ENCODE measurements around the gene DIPK1B. TPM values are rescaled to one million over a fixed set of nuclear protein-coding genes. Genes with fewer than 3 reads are reported as not detected.

The DIPK1B gene
- total RNA-seq, 1 experiment from 2014 or later, result 26.3 TPM

DNA sequence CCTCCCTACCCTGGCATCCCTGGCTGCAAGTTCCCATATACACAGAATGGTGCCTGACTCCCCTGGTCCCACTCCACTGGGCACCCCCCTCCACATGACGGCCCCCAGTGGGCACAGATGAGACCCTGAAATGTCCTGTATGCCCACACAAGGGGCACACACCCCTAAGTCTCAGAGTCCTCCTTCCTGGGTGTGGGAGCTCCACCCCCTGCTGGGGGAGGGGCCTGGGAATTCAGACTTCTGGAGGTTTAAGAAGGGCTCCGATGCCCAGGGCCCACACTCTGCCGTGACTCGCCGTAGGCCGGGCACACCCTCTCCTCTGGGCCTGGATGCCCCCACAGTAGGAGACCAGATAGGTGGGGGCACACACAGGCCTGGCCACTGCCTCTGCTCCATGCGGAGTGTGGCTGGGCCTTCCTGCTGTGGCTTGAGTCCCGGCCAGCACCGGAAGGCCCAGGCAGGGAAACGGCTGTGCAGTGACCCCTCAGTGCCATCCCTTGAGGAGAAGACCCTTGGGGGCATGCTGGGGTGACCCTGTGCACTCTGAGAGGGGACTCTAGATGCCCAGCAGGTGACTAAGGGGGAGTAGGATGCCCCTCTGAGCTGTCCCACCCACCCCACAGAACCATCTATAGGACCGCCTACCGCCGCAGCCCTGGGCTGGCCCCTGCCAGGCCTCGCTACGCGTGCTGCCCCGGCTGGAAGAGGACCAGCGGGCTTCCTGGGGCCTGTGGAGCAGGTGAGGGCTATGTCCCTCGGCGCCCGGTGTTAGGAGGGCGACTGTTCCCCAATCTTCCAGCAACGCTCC is 43.2 kb upstream of the DIPK1B start:
- Histone ChIP-seq H3K9me3 (ENCODE audit: low read length) (no peaks in the 10 kb centered on the region), H3K9me2 (replicated peaks; ENCODE audit: low read length) (no peaks in the 10 kb centered on the region), H3K36me3 (ENCODE audit: low read depth, low read length) (no peaks in the 10 kb centered on the region), H3K27me3 (ENCODE audit: low read length) (no peaks in the 10 kb centered on the region), H2AFZ (ENCODE audit: low read length) (no peak overlapping the region), H3K27ac (ENCODE audit: low read length) (no peak overlapping the region), H3K4me2 (ENCODE audit: low read length) (no peak overlapping the region), H3K79me2 (ENCODE audit: low read length) (no peaks in the 10 kb centered on the region), H3K4me1 (ENCODE audit: insufficient read depth, low read length) (no peaks in the 10 kb centered on the region), H4K20me1 (ENCODE audit: low read length) (no peaks in the 10 kb centered on the region), H3F3A (ENCODE audit: low read length, unreplicated experiment) (no peaks in the 10 kb centered on the region), H3K4me3 (ENCODE audit: low read length) (no peak overlapping the region), H3K9ac (ENCODE audit: low read length) (no peak overlapping the region)
- CTCF ChIA-PET, result interaction anchor here (0.6 kb wide), 1 partner anchor 126 kb away, joined by 3 read pairs; no protein-coding TSS in a partner anchor
- DNase-seq (peak; percentile 22), ATAC-seq (no peak)
- intact Hi-C loops (cut with micrococcal nuclease), result no loop called here
- TF ChIP-seq CTCF (conservative IDR thresholded peaks at IDR 0.05; ENCODE audit: low read depth, low read length) (no peak), EZH2 (IDR thresholded peaks at IDR 0.05; ENCODE audit: low read length, unreplicated experiment) (no peak), EZH2phosphoT487 (IDR thresholded peaks at IDR 0.05; ENCODE audit: borderline replicate concordance, low read length) (no peak)
- POLR2A ChIA-PET (ENCODE audit: unreplicated experiment), result no interaction called here
- BruUV-seq (replicated peaks), result no TSS peak

GRCh38 chr9:136669791-136670464 is 42.4 kb upstream of the DIPK1B start:
- Histone ChIP-seq H3K4me3 (ENCODE audit: low read length) (no peak overlapping the region), H2AFZ (ENCODE audit: low read length) (no peak overlapping the region), H4K20me1 (ENCODE audit: low read length) (no peaks in the 10 kb centered on the region), H3K27me3 (ENCODE audit: low read length) (no peaks in the 10 kb centered on the region), H3K79me2 (ENCODE audit: low read length) (no peaks in the 10 kb centered on the region), H3K9me3 (ENCODE audit: low read length) (no peaks in the 10 kb centered on the region), H3K4me1 (ENCODE audit: insufficient read depth, low read length) (no peaks in the 10 kb centered on the region), H3K4me2 (ENCODE audit: low read length) (no peak overlapping the region), H3K9ac (ENCODE audit: low read length) (no peak overlapping the region), H3F3A (ENCODE audit: low read length, unreplicated experiment) (no peaks in the 10 kb centered on the region), H3K9me2 (replicated peaks; ENCODE audit: low read length) (no peaks in the 10 kb centered on the region), H3K27ac (ENCODE audit: low read length) (no peak overlapping the region), H3K36me3 (ENCODE audit: low read depth, low read length) (no peaks in the 10 kb centered on the region)
- DNase-seq (no peak), ATAC-seq (no peak)
- POLR2A ChIA-PET (ENCODE audit: unreplicated experiment), result no interaction called here
- intact Hi-C loops (cut with micrococcal nuclease), result loop anchor here (2.0 kb wide), 1 partner anchor 25 kb away; no protein-coding TSS in a partner anchor
- no TSS peak for BruUV-seq (replicated peaks)
- CTCF ChIA-PET, result no interaction called here
- TF ChIP-seq EZH2 (IDR thresholded peaks at IDR 0.05; ENCODE audit: low read length, unreplicated experiment), result no peak
- TF ChIP-seq EZH2phosphoT487 (IDR thresholded peaks at IDR 0.05; ENCODE audit: borderline replicate concordance, low read length), result no peak
- no peak for TF ChIP-seq CTCF (conservative IDR thresholded peaks at IDR 0.05; ENCODE audit: low read depth, low read length)
